ENCODE measurements around the gene DHRS3. TPM values are rescaled to one million over a fixed set of nuclear protein-coding genes. Genes with fewer than 3 reads are reported as not detected.
A peak's percentile ranks its signal among the peaks of the same experiment; 100 is the strongest.

The DHRS3 gene, protein sequence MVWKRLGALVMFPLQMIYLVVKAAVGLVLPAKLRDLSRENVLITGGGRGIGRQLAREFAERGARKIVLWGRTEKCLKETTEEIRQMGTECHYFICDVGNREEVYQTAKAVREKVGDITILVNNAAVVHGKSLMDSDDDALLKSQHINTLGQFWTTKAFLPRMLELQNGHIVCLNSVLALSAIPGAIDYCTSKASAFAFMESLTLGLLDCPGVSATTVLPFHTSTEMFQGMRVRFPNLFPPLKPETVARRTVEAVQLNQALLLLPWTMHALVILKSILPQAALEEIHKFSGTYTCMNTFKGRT
- total RNA-seq (2021): 37.6 to 37.9 TPM (median 37.7 TPM) in 3 replicates
- percentile 68 among the genes with signal in this experiment for Bru-seq, nascent RNA
- long read RNA-seq, experiment 1, transcript DHRS3-204 (6 exons, 1,722 nt): major isoform, 8 of 17 reads
- long read RNA-seq, experiment 1, partial matches to known transcripts: 1 of 17 reads
- long read RNA-seq, experiment 1, other reads (novel, unspliced or antisense): 8 of 17 reads
- long read RNA-seq, experiment 2, transcript DHRS3-204 (6 exons, 1,722 nt): major isoform, 5 of 17 reads
- long read RNA-seq, experiment 2, partial matches to known transcripts: 6 of 17 reads
- long read RNA-seq, experiment 2, other reads (novel, unspliced or antisense): 6 of 17 reads
- long read RNA-seq, experiment 3, transcript DHRS3-204 (6 exons, 1,722 nt): major isoform, 16 of 26 reads
- long read RNA-seq, experiment 3, partial matches to known transcripts: 1 of 26 reads
- long read RNA-seq, experiment 3, other reads (novel, unspliced or antisense): 9 of 26 reads

DNA sequence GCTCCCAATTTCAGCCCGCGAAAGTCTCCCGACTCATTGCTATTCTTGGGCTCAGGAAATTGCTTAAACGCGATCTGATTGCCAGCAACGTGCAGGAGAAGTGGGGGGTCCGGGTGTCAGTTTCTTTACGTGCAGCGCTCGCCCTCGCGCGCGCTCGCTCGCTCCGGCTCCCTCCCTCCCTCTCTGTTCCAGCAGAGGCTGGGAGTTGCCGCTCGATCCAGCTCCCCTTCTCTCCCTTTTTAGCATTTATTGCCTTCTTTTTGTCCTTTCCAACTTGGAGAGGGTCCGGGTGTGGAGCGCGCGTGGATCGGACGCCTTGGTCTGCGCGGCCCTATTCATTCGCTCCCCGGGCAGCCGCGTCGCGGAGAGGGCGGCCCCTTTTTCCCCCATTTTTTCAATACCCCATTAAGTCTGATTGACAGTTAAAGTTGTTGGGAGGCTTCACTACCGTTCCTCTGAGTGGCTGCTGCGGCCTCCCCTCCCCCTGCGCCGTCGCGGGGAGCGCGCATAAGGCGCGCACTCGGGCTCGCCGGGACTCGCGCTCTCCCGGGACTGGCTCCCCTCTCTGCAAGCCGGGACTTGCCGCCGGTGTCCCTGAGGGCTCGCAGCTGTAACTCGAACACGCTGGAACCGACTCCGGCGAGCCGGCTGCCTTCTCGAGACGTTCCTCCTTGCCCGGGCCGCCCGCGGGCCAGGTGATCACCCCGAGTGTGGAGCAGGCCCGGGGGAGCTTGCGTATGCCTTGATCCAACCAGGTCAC lies at the start of gene DHRS3:
Gene DHRS3 (minus strand): TSS at position 310 of the 760 bp plus-strand sequence. CDS start 862 bp downstream, outside the sequence.
- H3K36me3 Mint-ChIP-seq: peaks cover 5% of the 10 kb centered on the region

DNA sequence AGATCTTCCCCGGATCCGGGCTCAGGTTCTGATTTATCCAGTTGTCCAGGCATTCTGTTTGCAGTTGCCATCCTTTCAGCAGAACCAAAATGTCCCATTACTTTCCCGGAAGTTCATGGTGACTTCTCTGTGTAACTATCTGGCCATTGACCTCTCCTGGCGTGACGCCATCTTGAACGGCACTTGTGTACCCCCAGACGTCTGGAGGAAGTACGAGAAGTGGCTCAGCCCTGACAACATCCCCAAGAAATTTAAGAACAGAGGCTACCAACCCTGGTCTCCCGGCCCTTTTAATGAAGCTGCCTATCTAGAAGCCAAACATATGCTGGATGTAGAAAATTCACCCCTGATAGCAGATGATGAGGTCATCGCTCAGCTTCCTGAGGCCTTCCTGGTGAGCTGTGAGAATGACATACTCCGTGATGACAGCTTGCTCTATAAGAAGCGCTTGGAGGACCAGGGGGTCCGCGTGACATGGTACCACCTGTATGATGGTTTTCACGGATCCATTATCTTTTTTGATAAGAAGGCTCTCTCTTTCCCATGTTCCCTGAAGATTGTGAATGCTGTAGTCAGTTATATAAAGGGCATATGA lies 48.2 kb upstream of the DHRS3 start:
- DNase-seq (ENCODE audit: low spot score) (no peak), ATAC-seq (no peak)
- H3K4me1 Mint-ChIP-seq: peaks cover 4% of the 10 kb centered on the region
- no peak overlapping the region for H3K4me3 Mint-ChIP-seq
- CTCF ChIA-PET: interaction anchor here (1.0 to 1.2 kb wide), 2 partner anchors 46 to 98 kb away, joined by 3 to 5 read pairs; no protein-coding TSS in a partner anchor
- peaks cover 4% of the 10 kb centered on the region; the same call in 1 of the 2 replicates for H3K27me3 Mint-ChIP-seq (ENCODE audit: low read depth)
- H3K9me3 Mint-ChIP-seq: peaks cover 33% of the 10 kb centered on the region
- no peak overlapping the region for H3K27ac Mint-ChIP-seq
- H3K36me3 Mint-ChIP-seq: peaks cover 11% of the 10 kb centered on the region
- TF ChIP-seq NFATC4 (CRISPR knock-in tag; IDR thresholded peaks at IDR 0.05) (no peak), GRHL2 (CRISPR knock-in tag; IDR thresholded peaks at IDR 0.05; ENCODE audit: insufficient replicate concordance, severe bottlenecking) (no peak), IRF2 (CRISPR knock-in tag; IDR thresholded peaks at IDR 0.05; ENCODE audit: borderline replicate concordance, low read depth) (no peak), ZNF416 (CRISPR knock-in tag; IDR thresholded peaks at IDR 0.05) (no peak), SMAD4 (CRISPR knock-in tag; IDR thresholded peaks at IDR 0.05) (no peak), ZNF232 (CRISPR knock-in tag; IDR thresholded peaks at IDR 0.05) (no peak)
- TF ChIP-seq, protein P1, sequence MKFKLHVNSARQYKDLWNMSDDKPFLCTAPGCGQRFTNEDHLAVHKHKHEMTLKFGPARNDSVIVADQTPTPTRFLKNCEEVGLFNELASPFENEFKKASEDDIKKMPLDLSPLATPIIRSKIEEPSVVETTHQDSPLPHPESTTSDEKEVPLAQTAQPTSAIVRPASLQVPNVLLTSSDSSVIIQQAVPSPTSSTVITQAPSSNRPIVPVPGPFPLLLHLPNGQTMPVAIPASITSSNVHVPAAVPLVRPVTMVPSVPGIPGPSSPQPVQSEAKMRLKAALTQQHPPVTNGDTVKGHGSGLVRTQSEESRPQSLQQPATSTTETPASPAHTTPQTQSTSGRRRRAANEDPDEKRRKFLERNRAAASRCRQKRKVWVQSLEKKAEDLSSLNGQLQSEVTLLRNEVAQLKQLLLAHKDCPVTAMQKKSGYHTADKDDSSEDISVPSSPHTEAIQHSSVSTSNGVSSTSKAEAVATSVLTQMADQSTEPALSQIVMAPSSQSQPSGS (CRISPR knock-in tag; IDR thresholded peaks at IDR 0.05; ENCODE audit: borderline replicate concordance, low read depth): no peak
- TF ChIP-seq, protein P2, sequence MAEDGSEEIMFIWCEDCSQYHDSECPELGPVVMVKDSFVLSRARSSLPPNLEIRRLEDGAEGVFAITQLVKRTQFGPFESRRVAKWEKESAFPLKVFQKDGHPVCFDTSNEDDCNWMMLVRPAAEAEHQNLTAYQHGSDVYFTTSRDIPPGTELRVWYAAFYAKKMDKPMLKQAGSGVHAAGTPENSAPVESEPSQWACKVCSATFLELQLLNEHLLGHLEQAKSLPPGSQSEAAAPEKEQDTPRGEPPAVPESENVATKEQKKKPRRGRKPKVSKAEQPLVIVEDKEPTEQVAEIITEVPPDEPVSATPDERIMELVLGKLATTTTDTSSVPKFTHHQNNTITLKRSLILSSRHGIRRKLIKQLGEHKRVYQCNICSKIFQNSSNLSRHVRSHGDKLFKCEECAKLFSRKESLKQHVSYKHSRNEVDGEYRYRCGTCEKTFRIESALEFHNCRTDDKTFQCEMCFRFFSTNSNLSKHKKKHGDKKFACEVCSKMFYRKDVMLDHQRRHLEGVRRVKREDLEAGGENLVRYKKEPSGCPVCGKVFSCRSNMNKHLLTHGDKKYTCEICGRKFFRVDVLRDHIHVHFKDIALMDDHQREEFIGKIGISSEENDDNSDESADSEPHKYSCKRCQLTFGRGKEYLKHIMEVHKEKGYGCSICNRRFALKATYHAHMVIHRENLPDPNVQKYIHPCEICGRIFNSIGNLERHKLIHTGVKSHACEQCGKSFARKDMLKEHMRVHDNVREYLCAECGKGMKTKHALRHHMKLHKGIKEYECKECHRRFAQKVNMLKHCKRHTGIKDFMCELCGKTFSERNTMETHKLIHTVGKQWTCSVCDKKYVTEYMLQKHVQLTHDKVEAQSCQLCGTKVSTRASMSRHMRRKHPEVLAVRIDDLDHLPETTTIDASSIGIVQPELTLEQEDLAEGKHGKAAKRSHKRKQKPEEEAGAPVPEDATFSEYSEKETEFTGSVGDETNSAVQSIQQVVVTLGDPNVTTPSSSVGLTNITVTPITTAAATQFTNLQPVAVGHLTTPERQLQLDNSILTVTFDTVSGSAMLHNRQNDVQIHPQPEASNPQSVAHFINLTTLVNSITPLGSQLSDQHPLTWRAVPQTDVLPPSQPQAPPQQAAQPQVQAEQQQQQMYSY (CRISPR knock-in tag; IDR thresholded peaks at IDR 0.05): no peak
- TF ChIP-seq, protein P3, sequence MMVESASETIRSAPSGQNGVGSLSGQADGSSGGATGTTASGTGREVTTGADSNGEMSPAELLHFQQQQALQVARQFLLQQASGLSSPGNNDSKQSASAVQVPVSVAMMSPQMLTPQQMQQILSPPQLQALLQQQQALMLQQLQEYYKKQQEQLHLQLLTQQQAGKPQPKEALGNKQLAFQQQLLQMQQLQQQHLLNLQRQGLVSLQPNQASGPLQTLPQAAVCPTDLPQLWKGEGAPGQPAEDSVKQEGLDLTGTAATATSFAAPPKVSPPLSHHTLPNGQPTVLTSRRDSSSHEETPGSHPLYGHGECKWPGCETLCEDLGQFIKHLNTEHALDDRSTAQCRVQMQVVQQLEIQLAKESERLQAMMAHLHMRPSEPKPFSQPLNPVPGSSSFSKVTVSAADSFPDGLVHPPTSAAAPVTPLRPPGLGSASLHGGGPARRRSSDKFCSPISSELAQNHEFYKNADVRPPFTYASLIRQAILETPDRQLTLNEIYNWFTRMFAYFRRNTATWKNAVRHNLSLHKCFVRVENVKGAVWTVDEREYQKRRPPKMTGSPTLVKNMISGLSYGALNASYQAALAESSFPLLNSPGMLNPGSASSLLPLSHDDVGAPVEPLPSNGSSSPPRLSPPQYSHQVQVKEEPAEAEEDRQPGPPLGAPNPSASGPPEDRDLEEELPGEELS (CRISPR knock-in tag; IDR thresholded peaks at IDR 0.05): no peak
- POLR2A ChIA-PET: no interaction called here

More for the DNA sequence above, at the start of gene DHRS3:
- ChIA-PET CTCF (interaction anchor here (1.1 to 8.3 kb wide), 10 partner anchors 12 to 494 kb away, joined by 3 to 107 read pairs (median 24); no protein-coding TSS in a partner anchor), POLR2A (interaction anchor here (0.6 to 6.0 kb wide), 6 partner anchors 12 to 153 kb away, joined by 3 to 60 read pairs (median 4); no protein-coding TSS in a partner anchor)
- Mint-ChIP-seq H3K27ac (peak within 1 kb of the TSS; percentile 96), H3K27me3 (ENCODE audit: low read depth) (no peaks in the 10 kb centered on the region), H3K4me1 (peaks cover 63% of the 10 kb centered on the region), H3K4me3 (peak within 1 kb of the TSS; percentile 98), H3K9me3 (no peaks in the 10 kb centered on the region)
- peak; percentile 80 for DNase-seq (ENCODE audit: low spot score)
- peak; percentile 38 for ATAC-seq
- TF ChIP-seq ESRRA (CRISPR knock-in tag; IDR thresholded peaks at IDR 0.05; ENCODE audit: borderline replicate concordance) (peak; percentile 34; the same call in 1 of the 2 replicates), SP1 (CRISPR knock-in tag; conservative IDR thresholded peaks at IDR 0.05) (peak; percentile 20; the same call in 1 of the 2 replicates), IRF2 (CRISPR knock-in tag; IDR thresholded peaks at IDR 0.05; ENCODE audit: borderline replicate concordance, low read depth) (no peak), TCF7 (CRISPR knock-in tag; IDR thresholded peaks at IDR 0.05; ENCODE audit: low read depth) (0 out of 2 replicates have a peak, but pooled peaks have one; percentile 30), FOXK1 (CRISPR knock-in tag; IDR thresholded peaks at IDR 0.05) (peak; percentile 15)
- TF ChIP-seq, protein P4, sequence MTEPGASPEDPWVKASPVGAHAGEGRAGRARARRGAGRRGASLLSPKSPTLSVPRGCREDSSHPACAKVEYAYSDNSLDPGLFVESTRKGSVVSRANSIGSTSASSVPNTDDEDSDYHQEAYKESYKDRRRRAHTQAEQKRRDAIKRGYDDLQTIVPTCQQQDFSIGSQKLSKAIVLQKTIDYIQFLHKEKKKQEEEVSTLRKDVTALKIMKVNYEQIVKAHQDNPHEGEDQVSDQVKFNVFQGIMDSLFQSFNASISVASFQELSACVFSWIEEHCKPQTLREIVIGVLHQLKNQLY (CRISPR knock-in tag; IDR thresholded peaks at IDR 0.05): no peak
- TF ChIP-seq, protein P5, sequence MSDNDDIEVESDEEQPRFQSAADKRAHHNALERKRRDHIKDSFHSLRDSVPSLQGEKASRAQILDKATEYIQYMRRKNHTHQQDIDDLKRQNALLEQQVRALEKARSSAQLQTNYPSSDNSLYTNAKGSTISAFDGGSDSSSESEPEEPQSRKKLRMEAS (CRISPR knock-in tag; IDR thresholded peaks at IDR 0.05): 0 out of 2 replicates have a peak, but pooled peaks have one; percentile 20

All from WTC11 (cell line).